H1 (cell line): Measurements from ENCODE around the gene TTC28. TPM values are rescaled to one million over a fixed set of nuclear protein-coding genes. Genes with fewer than 3 reads are reported as not detected.

ENCODE experiments used
- CTCF ChIA-PET: fragments of 300-600 bp; sonication (Branson Sonifier 250); formaldehyde crosslinking; loops from one replicate; lab custom pipeline; 2021; ENCODE audit not compliant: partially characterized antibody; lab: Charles Lee
- POLR2A ChIA-PET: fragments of 300-600 bp; sonication (Branson Sonifier 250); formaldehyde crosslinking; loops from one replicate; lab custom pipeline; 2021; ENCODE audit warnings: inconsistent platforms; ENCODE audit not compliant: partially characterized antibody; lab: Charles Lee
- DNase-seq, 2 experiments: peaks; one replicate each; pipeline versions ENCODE4 v3.0.0 to v3.0.0-alpha.2; 2010 to 2022; ENCODE audit warnings: low spot score in 2 of 2, low read depth in 1 of 2, mixed read lengths in 1 of 2
- FAIRE-seq: peaks from 2 replicates; lab custom pipeline; 2011; peaks lifted over from hg19 to GRCh38; lab: Jason Lieb, UNC
- H2AFZ ChIP-seq: 2 replicates; pipeline ENCODE4 v1.8.1; 2012; ENCODE audit warnings: low read length, inconsistent platforms
- H2AK5ac ChIP-seq: 2 replicates; pipeline ENCODE4 v1.6.1; 2013; ENCODE audit warnings: low read depth, low read length
- H2BK120ac ChIP-seq: replicated peaks from 2 replicates; pipeline ENCODE3; 2013; ENCODE audit warnings: low read depth, low read length, inconsistent platforms
- H2BK12ac ChIP-seq: 2 replicates; pipeline ENCODE4 v1.6.1; 2013; ENCODE audit warnings: low read depth, low read length
- H2BK15ac ChIP-seq: 2 replicates; pipeline ENCODE4 v1.6.1; 2013; ENCODE audit warnings: low read length
- H2BK20ac ChIP-seq: 2 replicates; pipeline ENCODE4 v1.6.1; 2013; ENCODE audit warnings: low read length
- H2BK5ac ChIP-seq: 2 replicates; pipeline ENCODE4 v1.6.1; 2013; ENCODE audit warnings: low read depth, low read length
- H3K14ac ChIP-seq: 2 replicates; pipeline ENCODE4 v1.6.1; 2013; ENCODE audit warnings: inconsistent platforms; ENCODE audit not compliant: insufficient read length
- H3K18ac ChIP-seq: 2 replicates; pipeline ENCODE4 v1.6.1; 2013; ENCODE audit warnings: low read length; ENCODE audit errors: extremely low read depth
- H3K23ac ChIP-seq: 2 replicates; pipeline ENCODE4 v1.6.1; 2013; ENCODE audit warnings: inconsistent platforms; ENCODE audit not compliant: insufficient read length
- H3K23me2 ChIP-seq: 2 replicates; pipeline ENCODE4 v1.6.1; 2013; ENCODE audit warnings: low read depth, low read length
- H3K27ac ChIP-seq: 2 replicates; pipeline ENCODE4 v1.6.1; 2011; ENCODE audit warnings: low read depth, low read length, inconsistent platforms
- H3K27me3 ChIP-seq, 4 experiments: replicated peaks in 1 of 4; 1 replicate in 1 of 4; 2 replicates in 3 of 4; pipeline versions ENCODE4 v1.6.1 to v1.8.1; 2011 to 2013; ENCODE audit warnings: low read length in 3 of 4, mild to moderate bottlenecking in 3 of 4, inconsistent platforms in 2 of 4, mixed read lengths in 2 of 4, moderate library complexity in 1 of 4; ENCODE audit not compliant: control insufficient read depth in 3 of 4, insufficient read depth in 3 of 4; ENCODE audit errors: extremely low read depth in 1 of 4
- H3K36me3 ChIP-seq, 4 experiments: 2 replicates each; pipeline versions ENCODE4 v1.6.1 to v1.8.1; 2011 to 2013; ENCODE audit warnings: mild to moderate bottlenecking in 4 of 4, low read length in 3 of 4, moderate library complexity in 2 of 4, control low read depth in 1 of 4, inconsistent platforms in 1 of 4; ENCODE audit not compliant: insufficient read depth in 4 of 4, control insufficient read depth in 2 of 4
- H3K4ac ChIP-seq: replicated peaks from 2 replicates; pipeline ENCODE3; 2013; ENCODE audit warnings: low read length, low read depth, mixed read lengths, inconsistent platforms; ENCODE audit not compliant: insufficient read length
- H3K4me1 ChIP-seq, 4 experiments: replicated peaks in 1 of 4; 1 replicate in 1 of 4; 2 replicates in 3 of 4; pipeline versions ENCODE4 v1.6.1 to v1.8.1; 2011 to 2013; ENCODE audit warnings: low read length in 3 of 4, inconsistent platforms in 2 of 4, mixed read lengths in 1 of 4; ENCODE audit not compliant: insufficient read depth in 4 of 4, control insufficient read depth in 3 of 4
- H3K4me2 ChIP-seq, 2 experiments: 2 replicates each; pipeline versions ENCODE4 v1.6.1 to v1.8.1; 2011 to 2013; ENCODE audit warnings: low read depth in 2 of 2, low read length in 2 of 2, control low read depth in 1 of 2, inconsistent platforms in 1 of 2, mild to moderate bottlenecking in 1 of 2; ENCODE audit not compliant: insufficient read depth in 1 of 2
- H3K4me3 ChIP-seq, 4 experiments: fragments of 200-600, 300-600 bp in 1 of 4; sonication (generic), shearing (Covaris generic), sonication (Bioruptor Twin) in 1 of 4; 2 replicates each; pipeline versions ENCODE4 v1.5.1 to v1.8.1; 2011 to 2016; ENCODE audit warnings: low read length in 4 of 4, low read depth in 3 of 4, control low read depth in 2 of 4, inconsistent platforms in 2 of 4, mild to moderate bottlenecking in 2 of 4, mixed read lengths in 1 of 4, moderate library complexity in 1 of 4; ENCODE audit not compliant: insufficient read depth in 2 of 4; ENCODE audit errors: extremely low read depth in 1 of 4
- H3K56ac ChIP-seq: replicated peaks from 2 replicates; pipeline ENCODE3; 2013; ENCODE audit warnings: low read depth, mild to moderate bottlenecking, mixed read lengths, low read length, inconsistent platforms; ENCODE audit not compliant: insufficient read length
- H3K79me1 ChIP-seq: 2 replicates; pipeline ENCODE4 v1.6.1; 2013; ENCODE audit warnings: low read depth, low read length, control low read depth
- H3K79me2 ChIP-seq, 2 experiments: 2 replicates each; pipeline versions ENCODE4 v1.6.1 to v1.8.1; 2012 to 2013; ENCODE audit warnings: low read length in 2 of 2, mild to moderate bottlenecking in 2 of 2, inconsistent platforms in 1 of 2; ENCODE audit not compliant: insufficient read depth in 2 of 2, control insufficient read depth in 1 of 2
- H3K9ac ChIP-seq, 4 experiments: replicated peaks in 1 of 4; 1 replicate in 1 of 4; 2 replicates in 3 of 4; pipeline versions ENCODE4 v1.6.1 to v1.8.1; 2011 to 2013; ENCODE audit warnings: low read depth in 3 of 4, low read length in 3 of 4, control low read depth in 2 of 4, mild to moderate bottlenecking in 2 of 4, moderate library complexity in 2 of 4, inconsistent platforms in 1 of 4; ENCODE audit errors: extremely low read depth in 1 of 4
- H3K9me3 ChIP-seq, 2 experiments: 2 replicates each; pipeline versions ENCODE4 v1.6.1 to v1.8.1; 2012 to 2013; ENCODE audit warnings: mild to moderate bottlenecking in 2 of 2, moderate library complexity in 2 of 2, control low read depth in 1 of 2, inconsistent platforms in 1 of 2, low read depth in 1 of 2, low read length in 1 of 2, mixed read lengths in 1 of 2; ENCODE audit not compliant: insufficient read depth in 2 of 2
- H4K20me1 ChIP-seq, 2 experiments: replicated peaks in 1 of 2; 2 replicates each; pipeline versions ENCODE3 to v1.8.1; 2011 to 2013; ENCODE audit warnings: inconsistent platforms in 2 of 2, low read length in 2 of 2, mild to moderate bottlenecking in 1 of 2; ENCODE audit not compliant: insufficient read depth in 2 of 2, control insufficient read depth in 1 of 2
- H4K5ac ChIP-seq: 2 replicates; pipeline ENCODE4 v1.6.1; 2013; ENCODE audit warnings: low read length, low read depth, mixed read lengths, inconsistent platforms; ENCODE audit not compliant: insufficient read length
- H4K8ac ChIP-seq: 2 replicates; pipeline ENCODE4 v1.8.0; 2013; ENCODE audit warnings: mild to moderate bottlenecking, moderate library complexity, low read length, inconsistent platforms; ENCODE audit not compliant: insufficient read depth; ENCODE audit errors: extremely low read depth
- H4K91ac ChIP-seq: replicated peaks from 2 replicates; pipeline ENCODE3; 2013; ENCODE audit warnings: low read length, mixed read lengths, inconsistent platforms; ENCODE audit not compliant: insufficient read length
- CEBPB ChIP-seq: IDR thresholded peaks from 2 replicates; pipeline ENCODE4 v1.6.1; 2012; ENCODE audit warnings: low read depth, low read length
- CHD1 ChIP-seq: IDR thresholded peaks from 2 replicates; pipeline ENCODE4 v1.6.1; 2012; ENCODE audit warnings: low read depth, low read length, improper control_type of control experiment
- EGR1 ChIP-seq: IDR thresholded peaks from 2 replicates; pipeline ENCODE4 v1.6.1; 2011; ENCODE audit warnings: low read depth, low read length, borderline replicate concordance
- GTF2F1 ChIP-seq: IDR thresholded peaks from 2 replicates; pipeline ENCODE4 v1.6.1; 2012; ENCODE audit warnings: low read depth, low read length, improper control_type of control experiment, borderline replicate concordance
- HDAC2 ChIP-seq, 2 experiments: fragments of 300-600 bp in 1 of 2; sonication (generic) in 1 of 2; IDR thresholded peaks; 2 replicates each; pipeline ENCODE4 v1.6.1; 2011 to 2012; ENCODE audit warnings: low read depth in 2 of 2, low read length in 2 of 2, mild to moderate bottlenecking in 2 of 2, moderate library complexity in 2 of 2, borderline replicate concordance in 1 of 2, inconsistent platforms in 1 of 2
- JUND ChIP-seq: IDR thresholded peaks from 2 replicates; pipeline ENCODE4 v1.6.1; 2011; ENCODE audit warnings: mild to moderate bottlenecking, improper control_type of control experiment, low read length
- MAFK ChIP-seq: IDR thresholded peaks from 2 replicates; pipeline ENCODE4 v1.6.1; 2012; ENCODE audit warnings: low read depth, mild to moderate bottlenecking, improper control_type of control experiment, low read length
- POU5F1 ChIP-seq: IDR thresholded peaks from 2 replicates; pipeline ENCODE4 v1.6.1; 2011; ENCODE audit warnings: low read depth, mild to moderate bottlenecking, low read length, moderate library complexity
- RAD21 ChIP-seq, 2 experiments: IDR thresholded peaks in 1 of 2; conservative IDR thresholded peaks in 1 of 2; 2 replicates each; pipeline ENCODE4 v1.6.1; 2011; ENCODE audit warnings: low read depth in 2 of 2, low read length in 2 of 2, improper control_type of control experiment in 1 of 2, inconsistent platforms in 1 of 2, mild to moderate bottlenecking in 1 of 2, moderate library complexity in 1 of 2
- RBBP5 ChIP-seq: IDR thresholded peaks from 2 replicates; pipeline ENCODE4 v1.7.1; 2012; ENCODE audit warnings: low read depth, mild to moderate bottlenecking, inconsistent platforms, low read length, moderate library complexity, borderline replicate concordance
- SP2 ChIP-seq: IDR thresholded peaks from 2 replicates; pipeline ENCODE4 v1.6.1; 2012; ENCODE audit warnings: mild to moderate bottlenecking, low read length, inconsistent platforms
- SRF ChIP-seq: IDR thresholded peaks from 2 replicates; pipeline ENCODE4 v1.6.1; 2011; ENCODE audit warnings: mild to moderate bottlenecking, low read depth, low read length, moderate library complexity
- SUZ12 ChIP-seq: fragments of 200-600 bp; sonication (generic); IDR thresholded peaks from 2 replicates; pipeline ENCODE4 v1.6.1; 2012; ENCODE audit warnings: mild to moderate bottlenecking, inconsistent platforms, low read length, moderate library complexity, mixed read lengths
- TAF7 ChIP-seq: optimal IDR thresholded peaks from 2 replicates; pipeline ENCODE3; 2011; ENCODE audit warnings: low read depth, mild to moderate bottlenecking, inconsistent platforms, low read length, moderate library complexity, borderline replicate concordance
- WGBS, 2 experiments: shearing (Covaris generic) in 1 of 2; methylation state at CpG; one replicate each; pipeline versions ENCODE4 v1.1.6 to v1.1.7; 2013 to 2015; ENCODE audit warnings: low lambda C conversion rate in 2 of 2, mixed read lengths in 2 of 2, inconsistent platforms in 1 of 2, low coverage in 1 of 2, missing lambda C conversion rate in 1 of 2; ENCODE audit not compliant: insufficient replicate concordance in 2 of 2, insufficient coverage in 1 of 2, insufficient read length in 1 of 2; ENCODE audit errors: extremely low coverage in 1 of 2, missing lambda C conversion rate in 1 of 2; 5-methylcytosine and 5-hydroxymethylcytosine counted together
- polyA plus RNA-seq, 7 experiments: library from polyadenylated mRNA; depleted of rRNA in 3 of 7; stranded (reverse) in 5 of 7; unstranded in 2 of 7; fragments of >200 nt in 5 of 7; fragments of 200-250 nt in 2 of 7; gene quantifications; 1 replicate in 5 of 7; 2 replicates in 1 of 7; 4 replicates in 1 of 7; pipeline versions ENCODE4 v1.2.1 to v1.2.3, GENCODE V29; 2011 to 2013; ENCODE audit warnings: missing spikeins in 2 of 7, mixed read lengths in 2 of 7
- total RNA-seq: library from RNA; stranded (reverse); fragmentation: NEBNext Ultra II Directional; extraction: Animal tissue kit (Norgen Biotek cat#: 25700); gene quantifications from 2 replicates; pipeline ENCODE4 v1.2.1, GENCODE V29; 2021

TTC28 gene
- total and polyA plus RNA-seq, 2 of the 8 experiments (the other 6 are each of a cell fraction or from before 2014, with no cell fraction given): 2.6 to 12.6 TPM

DNA sequence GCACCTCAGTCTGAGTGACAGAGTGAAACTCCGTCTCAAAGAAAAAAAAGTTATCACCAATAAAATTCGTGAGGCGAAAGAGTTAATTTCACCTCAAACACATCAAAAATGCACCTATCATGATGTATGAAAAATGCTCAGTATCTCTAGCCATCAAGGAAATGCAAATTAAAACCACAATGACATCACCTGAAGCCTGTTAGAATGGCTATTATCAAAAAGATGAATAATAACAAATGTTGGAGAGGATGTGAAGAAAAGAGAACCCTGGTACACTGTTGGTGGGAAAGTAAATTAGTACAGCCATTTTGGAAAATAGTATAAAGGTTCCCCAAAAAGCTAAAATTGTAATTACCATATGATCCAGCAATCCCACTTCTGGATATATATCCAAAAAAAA is 38.4 kb upstream of the TTC28 start:
- Histone ChIP-seq H4K8ac (no peak overlapping the region), H3K4me1 (no peaks in the 10 kb centered on the region), H2AK5ac (no peak overlapping the region), H2BK5ac (no peak overlapping the region), H3K4me2 (no peak overlapping the region), H2BK20ac (no peak overlapping the region), H3K18ac (no peak overlapping the region), H2AFZ (no peak overlapping the region), H4K91ac (no peak overlapping the region), H2BK12ac (no peak overlapping the region), H3K4ac (no peak overlapping the region), H3K9ac (no peak overlapping the region), H3K4me3 (no peak overlapping the region), H3K36me3 (peaks cover 0 to 22% (median 17%) of the 10 kb centered on the region in 4 experiments; a peak in 7 of 8 replicates), H2BK15ac (no peak overlapping the region), H3K23ac (no peak overlapping the region), H3K79me1 (no peaks in the 10 kb centered on the region), H3K9me3 (no peaks in the 10 kb centered on the region), H3K14ac (no peak overlapping the region), H2BK120ac (no peak overlapping the region), H3K79me2 (no peaks in the 10 kb centered on the region), H3K23me2 (no peaks in the 10 kb centered on the region), H4K20me1 (no peaks in the 10 kb centered on the region), H3K27me3 (no peaks in the 10 kb centered on the region), H4K5ac (no peak overlapping the region), H3K27ac (no peak overlapping the region), H3K56ac (no peak overlapping the region)
- no peak for FAIRE-seq
- 91% methylated on average over 3 of the region's 3 CpGs; no CpG with 5 or more reads in 1 of the 2 experiments for WGBS, 2 experiments
- DNase-seq: no peak
- ChIA-PET POLR2A (interaction anchor here (0.6 kb wide), 1 partner anchor 18 kb away, joined by 3 read pairs; no protein-coding TSS in a partner anchor), CTCF (interaction anchor here (0.6 to 1.4 kb wide), 2 partner anchors 111 to 331 kb away, joined by 3 read pairs; no protein-coding TSS in a partner anchor)
- TF ChIP-seq TAF7: no peak
- TF ChIP-seq SP2: no peak
- no peak for TF ChIP-seq SRF
- TF ChIP-seq SUZ12: no peak
- no peak for TF ChIP-seq RBBP5
- no peak for TF ChIP-seq EGR1
- TF ChIP-seq RAD21 (IDR thresholded peaks at IDR 0.05 in 1 of 2, conservative IDR thresholded peaks at IDR 0.05 in 1 of 2; ENCODE audit: low read depth in 2 of 2, low read length in 2 of 2): no peak
- TF ChIP-seq JUND: no peak
- no peak for TF ChIP-seq GTF2F1
- TF ChIP-seq HDAC2 (IDR thresholded peaks at IDR 0.05; ENCODE audit: borderline replicate concordance in 1 of 2, low read depth in 2 of 2, low read length in 2 of 2): no peak
- TF ChIP-seq MAFK: no peak
- TF ChIP-seq POU5F1: no peak
- no peak for TF ChIP-seq CEBPB
- no peak for TF ChIP-seq CHD1
